ENCODE measurements around the gene FNDC3B.

FNDC3B gene

DNA sequence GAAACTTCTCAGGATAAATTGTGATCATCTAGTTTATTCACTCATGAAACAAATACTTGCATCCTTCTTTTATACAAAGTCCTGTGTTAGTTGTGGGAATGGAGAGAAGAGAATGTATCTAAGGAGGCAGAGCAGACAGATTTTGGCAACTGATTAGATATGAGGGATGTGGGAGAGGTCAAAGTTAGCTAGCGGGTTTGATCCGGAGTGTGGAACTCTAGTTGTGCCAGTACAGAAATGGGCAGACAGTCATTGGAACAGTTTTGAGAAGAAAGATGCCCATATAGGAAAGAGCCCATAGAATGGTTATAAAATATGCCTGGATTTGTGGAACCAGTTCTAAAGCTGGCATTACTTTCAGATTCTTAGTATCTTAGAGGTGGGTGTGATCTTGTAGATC is 141.1 kb downstream of the FNDC3B start:
- Histone ChIP-seq H3K4me2 (ENCODE audit: low read length) (no peak overlapping the region), H3K36me3 (replicated peaks; ENCODE audit: low read depth, low read length) (no peaks in the 10 kb centered on the region), H3K9me3 (ENCODE audit: insufficient read depth, low read length) (no peaks in the 10 kb centered on the region), H3K4me3 (ENCODE audit: low read length) (no peak overlapping the region), H4K20me1 (ENCODE audit: insufficient read depth, low read length) (no peaks in the 10 kb centered on the region; the same call in 1 of the 2 replicates), H3K4me1 (ENCODE audit: low read length) (no peaks in the 10 kb centered on the region), H3K27ac (ENCODE audit: low read length) (no peak overlapping the region), H2AFZ (ENCODE audit: low read depth, low read length) (no peak overlapping the region), H3K27me3 (ENCODE audit: low read depth, low read length) (no peaks in the 10 kb centered on the region), H3K79me2 (ENCODE audit: low read length) (no peaks in the 10 kb centered on the region), H3K9ac (ENCODE audit: low read length) (no peak overlapping the region)
- TF ChIP-seq EZH2phosphoT487 (IDR thresholded peaks at IDR 0.05; ENCODE audit: low read depth) = no peak
- TF ChIP-seq, protein P1, sequence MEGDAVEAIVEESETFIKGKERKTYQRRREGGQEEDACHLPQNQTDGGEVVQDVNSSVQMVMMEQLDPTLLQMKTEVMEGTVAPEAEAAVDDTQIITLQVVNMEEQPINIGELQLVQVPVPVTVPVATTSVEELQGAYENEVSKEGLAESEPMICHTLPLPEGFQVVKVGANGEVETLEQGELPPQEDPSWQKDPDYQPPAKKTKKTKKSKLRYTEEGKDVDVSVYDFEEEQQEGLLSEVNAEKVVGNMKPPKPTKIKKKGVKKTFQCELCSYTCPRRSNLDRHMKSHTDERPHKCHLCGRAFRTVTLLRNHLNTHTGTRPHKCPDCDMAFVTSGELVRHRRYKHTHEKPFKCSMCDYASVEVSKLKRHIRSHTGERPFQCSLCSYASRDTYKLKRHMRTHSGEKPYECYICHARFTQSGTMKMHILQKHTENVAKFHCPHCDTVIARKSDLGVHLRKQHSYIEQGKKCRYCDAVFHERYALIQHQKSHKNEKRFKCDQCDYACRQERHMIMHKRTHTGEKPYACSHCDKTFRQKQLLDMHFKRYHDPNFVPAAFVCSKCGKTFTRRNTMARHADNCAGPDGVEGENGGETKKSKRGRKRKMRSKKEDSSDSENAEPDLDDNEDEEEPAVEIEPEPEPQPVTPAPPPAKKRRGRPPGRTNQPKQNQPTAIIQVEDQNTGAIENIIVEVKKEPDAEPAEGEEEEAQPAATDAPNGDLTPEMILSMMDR (IDR thresholded peaks at IDR 0.05; ENCODE audit: low read depth, low read length) = no peak

DNA sequence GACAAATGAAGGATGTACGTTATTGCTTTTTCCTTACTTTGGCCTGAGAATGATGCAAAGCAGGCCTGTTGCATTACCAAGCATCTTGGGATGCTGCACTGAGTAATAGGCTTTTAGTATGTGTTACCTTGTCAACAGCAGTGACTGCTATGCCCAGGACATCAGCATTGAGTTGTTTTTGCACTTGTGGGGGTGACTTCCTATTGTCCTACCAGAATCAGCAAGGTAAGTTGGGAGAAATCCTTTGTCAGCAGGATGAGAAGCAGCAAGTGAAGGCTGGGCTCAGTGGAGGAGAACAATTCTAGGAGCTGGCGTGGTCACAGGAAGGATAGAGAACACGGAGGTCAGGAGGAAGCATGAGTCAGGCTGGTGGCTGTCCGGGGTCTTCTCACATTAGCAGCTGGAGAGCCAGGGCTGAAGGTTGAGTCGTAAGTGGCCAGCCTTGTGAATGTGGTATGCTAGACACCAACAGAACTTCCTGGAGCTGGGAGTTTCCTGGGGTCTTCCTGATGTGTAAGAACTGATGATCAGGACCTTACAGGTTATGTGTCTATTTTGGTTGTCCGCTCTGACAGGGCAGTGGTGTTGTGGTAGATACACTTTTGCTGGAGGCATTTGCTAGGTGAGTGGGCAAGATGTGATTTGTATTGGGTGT is 142.7 kb downstream of the FNDC3B start:
- peaks cover 2% of the 10 kb centered on the region; the same call in 1 of the 2 replicates for H4K20me1 ChIP-seq (ENCODE audit: insufficient read depth, low read length)
- no peak overlapping the region for H3K4me3 ChIP-seq (ENCODE audit: low read length)
- no peak overlapping the region for H3K4me2 ChIP-seq (ENCODE audit: low read length)
- no peaks in the 10 kb centered on the region for H3K36me3 ChIP-seq (replicated peaks; ENCODE audit: low read depth, low read length)
- peaks cover 5% of the 10 kb centered on the region for H3K4me1 ChIP-seq (ENCODE audit: low read length)
- no peak overlapping the region for H2AFZ ChIP-seq (ENCODE audit: low read depth, low read length)
- H3K27me3 ChIP-seq (ENCODE audit: low read depth, low read length) = no peaks in the 10 kb centered on the region
- H3K9ac ChIP-seq (ENCODE audit: low read length) = no peak overlapping the region
- H3K79me2 ChIP-seq (ENCODE audit: low read length) = no peaks in the 10 kb centered on the region
- no peaks in the 10 kb centered on the region for H3K9me3 ChIP-seq (ENCODE audit: insufficient read depth, low read length)
- TF ChIP-seq, protein P1 (IDR thresholded peaks at IDR 0.05; ENCODE audit: low read depth, low read length) = no peak
- no peak for TF ChIP-seq EZH2phosphoT487 (IDR thresholded peaks at IDR 0.05; ENCODE audit: low read depth)
- H3K27ac ChIP-seq (ENCODE audit: low read length) = no peak overlapping the region

DNA sequence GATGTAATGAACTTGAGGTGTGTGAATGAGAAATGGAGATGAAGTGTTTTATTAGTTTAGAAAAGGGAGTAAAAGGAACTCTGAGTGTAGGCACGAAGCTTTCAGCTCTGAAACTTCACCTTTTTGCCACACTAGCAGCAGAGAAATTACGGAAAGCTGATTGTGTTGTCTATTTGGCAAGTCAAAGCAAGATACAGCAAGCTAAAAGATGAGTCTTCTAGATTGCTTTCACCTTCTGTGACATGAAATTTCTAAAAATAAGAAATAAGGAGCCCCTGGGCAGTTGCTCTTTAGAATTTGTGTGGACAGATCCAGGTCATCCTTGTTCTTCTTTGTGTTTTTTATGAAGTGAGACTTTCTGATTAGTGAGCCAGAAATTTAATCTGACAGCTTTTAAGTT is 143.4 kb downstream of the FNDC3B start:
- no peak overlapping the region for H3K4me2 ChIP-seq (ENCODE audit: low read length)
- peaks cover 5% of the 10 kb centered on the region for H3K4me1 ChIP-seq (ENCODE audit: low read length)
- H2AFZ ChIP-seq (ENCODE audit: low read depth, low read length) = no peak overlapping the region
- H3K79me2 ChIP-seq (ENCODE audit: low read length) = no peaks in the 10 kb centered on the region
- H3K9ac ChIP-seq (ENCODE audit: low read length) = no peak overlapping the region
- H3K27me3 ChIP-seq (ENCODE audit: low read depth, low read length) = no peaks in the 10 kb centered on the region
- H3K36me3 ChIP-seq (replicated peaks; ENCODE audit: low read depth, low read length) = no peaks in the 10 kb centered on the region
- no peak overlapping the region for H3K27ac ChIP-seq (ENCODE audit: low read length)
- no peak overlapping the region for H3K4me3 ChIP-seq (ENCODE audit: low read length)
- TF ChIP-seq, protein P1 (IDR thresholded peaks at IDR 0.05; ENCODE audit: low read depth, low read length) = no peak
- no peak for TF ChIP-seq EZH2phosphoT487 (IDR thresholded peaks at IDR 0.05; ENCODE audit: low read depth)
- H4K20me1 ChIP-seq (ENCODE audit: insufficient read depth, low read length) = peaks cover 2% of the 10 kb centered on the region; the same call in 1 of the 2 replicates
- H3K9me3 ChIP-seq (ENCODE audit: insufficient read depth, low read length) = no peaks in the 10 kb centered on the region

DNA sequence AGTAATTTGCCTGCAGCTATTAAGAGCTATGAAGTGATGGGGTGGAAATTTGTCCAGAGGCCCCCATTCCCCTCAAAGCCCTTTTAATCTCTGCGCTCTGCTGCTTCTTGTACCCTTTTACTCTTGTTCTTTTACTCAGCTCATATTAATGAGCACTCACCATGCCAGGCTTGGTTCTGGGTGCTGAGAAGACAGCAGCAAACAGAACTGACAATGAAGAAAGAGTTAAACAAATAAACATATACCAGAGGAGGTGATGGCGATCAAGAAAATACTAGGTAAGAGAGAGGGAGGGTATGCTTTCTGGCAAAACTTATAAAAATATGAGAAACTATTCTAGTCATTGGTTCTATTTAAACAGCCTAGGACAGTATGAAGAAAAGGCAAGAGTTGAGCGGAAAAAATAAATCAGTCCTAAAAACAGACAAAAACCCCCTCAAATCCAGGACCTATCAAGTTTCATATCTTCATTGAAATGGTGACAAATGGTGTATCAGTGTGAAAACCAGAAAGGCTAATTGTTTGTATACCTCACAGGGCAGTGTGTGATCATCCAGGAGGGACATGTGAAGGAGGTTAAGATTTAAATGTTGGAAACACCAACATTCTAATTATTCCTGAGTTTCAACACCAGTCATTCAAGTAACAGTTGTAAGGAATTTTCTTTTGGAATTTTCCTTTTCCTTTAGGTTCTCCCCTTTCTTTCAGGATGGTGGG is 144.9 kb downstream of the FNDC3B start:
- Histone ChIP-seq H3K4me2 (ENCODE audit: low read length) (no peak overlapping the region), H3K4me1 (ENCODE audit: low read length) (peaks cover 5% of the 10 kb centered on the region), H3K79me2 (ENCODE audit: low read length) (no peaks in the 10 kb centered on the region), H4K20me1 (ENCODE audit: insufficient read depth, low read length) (peaks cover 2% of the 10 kb centered on the region; the same call in 1 of the 2 replicates), H3K36me3 (replicated peaks; ENCODE audit: low read depth, low read length) (no peaks in the 10 kb centered on the region), H3K4me3 (ENCODE audit: low read length) (no peak overlapping the region), H3K27me3 (ENCODE audit: low read depth, low read length) (no peaks in the 10 kb centered on the region), H2AFZ (ENCODE audit: low read depth, low read length) (no peak overlapping the region), H3K27ac (ENCODE audit: low read length) (no peak overlapping the region), H3K9ac (ENCODE audit: low read length) (no peak overlapping the region), H3K9me3 (ENCODE audit: insufficient read depth, low read length) (no peaks in the 10 kb centered on the region)
- TF ChIP-seq, protein P1 (IDR thresholded peaks at IDR 0.05; ENCODE audit: low read depth, low read length) = no peak
- TF ChIP-seq EZH2phosphoT487 (IDR thresholded peaks at IDR 0.05; ENCODE audit: low read depth) = no peak

Data from OCI-LY3 (cell line).